SK-N-MC (cell line): ENCODE measurements around the gene MRE11.

ENCODE experiments used
- DNase-seq: peaks from one replicate; pipeline ENCODE4 v3.0.0-alpha.2; 2011; ENCODE audit warnings: low read depth, low spot score
- H3K27ac ChIP-seq: fragments of 200-600 bp; sonication (generic); 2 replicates; pipeline ENCODE4 v1.5.1; 2016; ENCODE audit warnings: mixed run types
- H3K36me3 ChIP-seq: fragments of 200-600 bp; sonication (generic); 2 replicates; pipeline ENCODE4 v1.6.1; 2017; ENCODE audit warnings: antibody characterized with exemption, low read length, mixed read lengths; ENCODE audit not compliant: insufficient read depth
- H3K4me3 ChIP-seq: fragments of 200-600 bp; sonication (generic); 2 replicates; pipeline ENCODE4 v1.5.1; 2016
- H3K9ac ChIP-seq: fragments of 200-600 bp; sonication (generic); 2 replicates; pipeline ENCODE4 v1.8.0; 2017; ENCODE audit warnings: mixed run types, mixed read lengths; ENCODE audit not compliant: insufficient read length
- H3K9me3 ChIP-seq: fragments of 200-600 bp; sonication (generic); 2 replicates; pipeline ENCODE4 v1.6.1; 2017; ENCODE audit warnings: low read depth, mild to moderate bottlenecking, antibody characterized with exemption, low read length, moderate library complexity, mixed read lengths
- EZH2 ChIP-seq: fragments of 200-600 bp; sonication (generic); IDR thresholded peaks from one replicate; pipeline ENCODE4 v1.6.1; 2017; ENCODE audit warnings: antibody characterized with exemption
- FOXP2 ChIP-seq: optimal IDR thresholded peaks from 2 replicates; pipeline ENCODE3; 2011; ENCODE audit warnings: mild to moderate bottlenecking, moderate library complexity; ENCODE audit not compliant: insufficient read depth; ENCODE audit errors: extremely low read length, control extremely low read depth
- POLR2AphosphoS5 ChIP-seq: IDR thresholded peaks from 2 replicates; pipeline ENCODE4 v1.6.1; 2012; ENCODE audit warnings: mild to moderate bottlenecking, low read depth, low read length, borderline replicate concordance

The MRE11 gene

GRCh38 chr11:94493281-94494125 lies at the start of gene MRE11, which contains the start of gene ANKRD49:
MRE11 (minus strand) TSS chr11:94493844; CDS start chr11:94492801, 1,043 bp downstream.
ANKRD49 (plus strand) TSS chr11:94493984; CDS start chr11:94496694, 2,710 bp downstream.
- peaks cover 29% of the 10 kb centered on the region for H3K36me3 ChIP-seq
- no peak for TF ChIP-seq EZH2
- peak; percentile 90 for TF ChIP-seq POLR2AphosphoS5
- TF ChIP-seq FOXP2: peak; percentile 64
- H3K9me3 ChIP-seq: no peaks in the 10 kb centered on the region
- H3K27ac ChIP-seq: peak within 1 kb of the TSS; percentile 92
- H3K9ac ChIP-seq: peak within 1 kb of the TSS; percentile 95
- peak; percentile 93 for DNase-seq
- H3K4me3 ChIP-seq: peak within 1 kb of the TSS; percentile 90

GRCh38 chr11:94539420-94539819 lies 45.8 kb upstream of the MRE11 start:
- Histone ChIP-seq H3K9me3 (no peaks in the 10 kb centered on the region), H3K27ac (no peak overlapping the region), H3K4me3 (no peak overlapping the region), H3K36me3 (no peaks in the 10 kb centered on the region), H3K9ac (no peak overlapping the region)
- DNase-seq: no peak
- no peak for TF ChIP-seq POLR2AphosphoS5
- no peak for TF ChIP-seq EZH2
- TF ChIP-seq FOXP2: no peak

- no peak for DNase-seq
- Histone ChIP-seq H3K9ac (no peak overlapping the region), H3K9me3 (no peaks in the 10 kb centered on the region), H3K36me3 (no peaks in the 10 kb centered on the region), H3K4me3 (no peak overlapping the region), H3K27ac (no peak overlapping the region)
- TF ChIP-seq FOXP2 (no peak), POLR2AphosphoS5 (no peak), EZH2 (no peak)
Observed at GRCh38 chr11:94537031-94537600, 43.5 kb upstream of the MRE11 start.

- H3K36me3 ChIP-seq: no peaks in the 10 kb centered on the region
- TF ChIP-seq POLR2AphosphoS5 (no peak), FOXP2 (no peak), EZH2 (no peak)
- H3K27ac ChIP-seq: no peak overlapping the region
- H3K4me3 ChIP-seq: no peak overlapping the region
- H3K9ac ChIP-seq: no peak overlapping the region
- no peak for DNase-seq
- no peaks in the 10 kb centered on the region for H3K9me3 ChIP-seq
Observed at GRCh38 chr11:94536386-94536785, 42.7 kb upstream of the MRE11 start.

- H3K36me3 ChIP-seq: no peaks in the 10 kb centered on the region
- H3K27ac ChIP-seq: no peak overlapping the region; the same call in 1 of the 2 replicates
- H3K9me3 ChIP-seq: no peaks in the 10 kb centered on the region
- TF ChIP-seq POLR2AphosphoS5 (no peak), EZH2 (no peak), FOXP2 (no peak)
- no peak overlapping the region for H3K4me3 ChIP-seq
- H3K9ac ChIP-seq: no peak overlapping the region
- DNase-seq: no peak
Observed at GRCh38 chr11:94533696-94534630, 40.3 kb upstream of the MRE11 start.

- Histone ChIP-seq H3K36me3 (no peaks in the 10 kb centered on the region), H3K27ac (no peak overlapping the region), H3K4me3 (no peak overlapping the region), H3K9ac (no peak overlapping the region), H3K9me3 (no peaks in the 10 kb centered on the region)
- no peak for DNase-seq
- TF ChIP-seq EZH2: no peak
- no peak for TF ChIP-seq POLR2AphosphoS5
- TF ChIP-seq FOXP2: no peak
Observed at GRCh38 chr11:94533206-94533605, 39.6 kb upstream of the MRE11 start.

- DNase-seq: no peak
- no peak for TF ChIP-seq FOXP2
- TF ChIP-seq POLR2AphosphoS5: no peak
- no peak for TF ChIP-seq EZH2
Observed at GRCh38 chr11:94532211-94532610, 38.6 kb upstream of the MRE11 start.

GRCh38 chr11:94528551-94528950 lies 34.9 kb upstream of the MRE11 start:
- no peak overlapping the region for H3K4me3 ChIP-seq
- no peak overlapping the region for H3K27ac ChIP-seq
- H3K9me3 ChIP-seq: no peaks in the 10 kb centered on the region
- H3K36me3 ChIP-seq: no peaks in the 10 kb centered on the region
- no peak for TF ChIP-seq POLR2AphosphoS5
- no peak for TF ChIP-seq EZH2
- TF ChIP-seq FOXP2: no peak
- no peak for DNase-seq
- H3K9ac ChIP-seq: no peak overlapping the region

More at GRCh38 chr11:94532211-94532610, 38.6 kb upstream of the MRE11 start:
- no peak overlapping the region for H3K4me3 ChIP-seq
- H3K27ac ChIP-seq: no peak overlapping the region
- no peak overlapping the region for H3K9ac ChIP-seq
- H3K9me3 ChIP-seq: no peaks in the 10 kb centered on the region
- H3K36me3 ChIP-seq: no peaks in the 10 kb centered on the region
